Activated B cell treated with CpG ODN at 0.5 μM for 24 hours (primary cell): ENCODE data around the gene NPLOC4. TPM values are rescaled to one million over a fixed set of nuclear protein-coding genes. Genes with fewer than 3 reads are reported as not detected.

Experiments
- ATAC-seq: fragments of 200-7000 bp; cut with Tn5 transposase; one replicate; pipeline ENCODE4 v1.10.0; 2021; ENCODE audit warnings: low read depth, mild to moderate bottlenecking, moderate library complexity
- CTCF ChIA-PET: fragments of 350-600 bp; sonication (Branson Sonifier 250); formaldehyde crosslinking; loops from one replicate; lab custom pipeline; 2021; ENCODE audit warnings: antibody characterized with exemption; lab: Charles Lee
- POLR2A ChIA-PET: fragments of 350-600 bp; sonication (Branson Sonifier 250); formaldehyde crosslinking; loops from one replicate; lab custom pipeline; 2021; ENCODE audit warnings: antibody characterized with exemption; lab: Charles Lee
- DNase-seq: peaks from one replicate; pipeline ENCODE4 v3.0.0; 2022
- H3K27ac Mint-ChIP-seq: one replicate; pipeline ENCODE4 v1.8.0; 2020; ENCODE audit warnings: mixed read lengths
- H3K27me3 Mint-ChIP-seq: one replicate; pipeline ENCODE4 v1.8.0; 2021; ENCODE audit warnings: mixed read lengths
- H3K36me3 Mint-ChIP-seq: one replicate; pipeline ENCODE4 v1.8.0; 2021; ENCODE audit warnings: low read depth, mixed read lengths
- H3K4me1 Mint-ChIP-seq: one replicate; pipeline ENCODE4 v1.8.0; 2021; ENCODE audit warnings: mixed read lengths
- H3K4me3 Mint-ChIP-seq: one replicate; pipeline ENCODE4 v1.8.0; 2020; ENCODE audit warnings: mild to moderate bottlenecking, mixed read lengths
- H3K9me3 Mint-ChIP-seq: one replicate; pipeline ENCODE4 v1.8.0; 2020; ENCODE audit warnings: mixed read lengths
- CTCF ChIP-seq: fragments of 200-600 bp; IDR thresholded peaks from one replicate; pipeline ENCODE4 v1.8.0; 2022; ENCODE audit warnings: antibody characterized with exemption, mild to moderate bottlenecking
- intact Hi-C: fragments of 100-400 bp; cut with micrococcal nuclease; formaldehyde crosslinking; loops from one replicate; pipeline ENCODE4 v1.15.1; 2024
- total RNA-seq: library from RNA; stranded (reverse); gene quantifications from 2 replicates; pipeline ENCODE4 v1.2.3, GENCODE V29; 2022

The NPLOC4 gene
- total RNA-seq, 1 donor from 2014 or later = 132 TPM

- H3K27me3 Mint-ChIP-seq = no peaks in the 10 kb centered on the region
- no peak overlapping the region for H3K4me3 Mint-ChIP-seq
- H3K4me1 Mint-ChIP-seq = peaks cover 2% of the 10 kb centered on the region
- ChIA-PET CTCF (no interaction called here), POLR2A (interaction anchor here (0.8 kb wide), 1 partner anchor 15 kb away, joined by 4 read pairs; the partner anchor contains the start of gene ACTG1)
- H3K36me3 Mint-ChIP-seq = no peaks in the 10 kb centered on the region
- DNase-seq (no peak), ATAC-seq (no peak)
- H3K27ac Mint-ChIP-seq = no peak overlapping the region
- H3K9me3 Mint-ChIP-seq = no peaks in the 10 kb centered on the region
- no peak for TF ChIP-seq CTCF
- intact Hi-C loops = no loop called here
Observed at GRCh38 chr17:81526662-81527571, 110.0 kb downstream of the NPLOC4 start.

GRCh38 chr17:81524865-81525159 is 112.1 kb downstream of the NPLOC4 start:
- Mint-ChIP-seq H3K9me3 (no peaks in the 10 kb centered on the region), H3K27me3 (no peaks in the 10 kb centered on the region), H3K27ac (no peak overlapping the region), H3K4me3 (no peak overlapping the region), H3K4me1 (peaks cover 12% of the 10 kb centered on the region), H3K36me3 (no peaks in the 10 kb centered on the region)
- no peak for TF ChIP-seq CTCF
- DNase-seq = no peak
- no peak for ATAC-seq
- CTCF ChIA-PET = no interaction called here
- intact Hi-C loops = no loop called here
- POLR2A ChIA-PET = interaction anchor here (0.7 kb wide), 1 partner anchor 11 kb away, joined by 3 read pairs; no protein-coding TSS in a partner anchor

GRCh38 chr17:81524039-81524864 is 112.7 kb downstream of the NPLOC4 start:
- DNase-seq (no peak), ATAC-seq (no peak)
- no peak for TF ChIP-seq CTCF
- ChIA-PET CTCF (no interaction called here), POLR2A (interaction anchor here (1.6 to 2.5 kb wide), 2 partner anchors 11 to 14 kb away, joined by 8 to 13 read pairs; partner anchors contain the start of gene ACTG1)
- H3K4me3 Mint-ChIP-seq = no peak overlapping the region
- H3K27ac Mint-ChIP-seq = no peak overlapping the region
- peaks cover 13% of the 10 kb centered on the region for H3K4me1 Mint-ChIP-seq
- H3K27me3 Mint-ChIP-seq = no peaks in the 10 kb centered on the region
- intact Hi-C loops = no loop called here
- H3K36me3 Mint-ChIP-seq = no peaks in the 10 kb centered on the region
- H3K9me3 Mint-ChIP-seq = no peaks in the 10 kb centered on the region

GRCh38 chr17:81523402-81524038 is 113.4 kb downstream of the NPLOC4 start:
- no peaks in the 10 kb centered on the region for H3K36me3 Mint-ChIP-seq
- no peaks in the 10 kb centered on the region for H3K27me3 Mint-ChIP-seq
- no peak for TF ChIP-seq CTCF
- no peak for DNase-seq
- ATAC-seq = no peak
- H3K9me3 Mint-ChIP-seq = no peaks in the 10 kb centered on the region
- POLR2A ChIA-PET = interaction anchor here (1.6 to 2.5 kb wide), 2 partner anchors 10 to 14 kb away, joined by 8 to 13 read pairs; partner anchors contain the start of gene ACTG1
- peaks cover 16% of the 10 kb centered on the region for H3K4me1 Mint-ChIP-seq
- intact Hi-C loops = no loop called here
- no peak overlapping the region for H3K27ac Mint-ChIP-seq
- CTCF ChIA-PET = interaction anchor here (0.7 to 1.3 kb wide), 2 partner anchors 39 to 77 kb away, joined by 3 to 4 read pairs; no protein-coding TSS in a partner anchor
- no peak overlapping the region for H3K4me3 Mint-ChIP-seq
